ENCODE measurements around the gene BOK.
"Not testable (repeated sequence)": the region's sequence is repeated elsewhere in the genome, so short reads cannot be mapped to it uniquely, and the experiment has no call there.

BOK gene

GRCh38 chr2:241559323-241560161, 997 bp downstream of the BOK start:
- DNase-seq: no peak

- DNase-seq: no peak
These were observed 1.8 kb downstream of the BOK start for GRCh38 chr2:241560162-241560882.

GRCh38 chr2:241560883-241561474, 2.4 kb downstream of the BOK start:
- no peak for DNase-seq

GRCh38 chr2:241561832-241562231, 3.3 kb downstream of the BOK start:
- no peak for DNase-seq

GRCh38 chr2:241562269-241562891, 3.8 kb downstream of the BOK start:
- no peak for DNase-seq

- no peak for DNase-seq
These were observed 4.5 kb downstream of the BOK start for GRCh38 chr2:241563031-241563507.

- DNase-seq: no peak
These were observed 5.0 kb downstream of the BOK start for GRCh38 chr2:241563571-241563980.

GRCh38 chr2:241563981-241564595, 5.5 kb downstream of the BOK start:
- DNase-seq: no peak

GRCh38 chr2:241564596-241565410, 6.3 kb downstream of the BOK start:
- DNase-seq: no peak

GRCh38 chr2:241565411-241565810, 6.9 kb downstream of the BOK start:
- DNase-seq: no peak

- DNase-seq: not testable (repeated sequence)
These were observed 7.5 kb downstream of the BOK start for GRCh38 chr2:241566021-241566420.

- no peak for DNase-seq
These were observed 7.9 kb downstream of the BOK start for GRCh38 chr2:241566468-241566867.

GRCh38 chr2:241567266-241567665, 8.7 kb downstream of the BOK start:
- DNase-seq: not testable (repeated sequence)

- DNase-seq: no peak
These were observed 9.2 kb downstream of the BOK start for GRCh38 chr2:241567776-241568175.

GRCh38 chr2:241568726-241569125, 10.2 kb downstream of the BOK start:
- no peak for DNase-seq

GRCh38 chr2:241569831-241570281, 11.3 kb downstream of the BOK start:
- DNase-seq: no peak

GRCh38 chr2:241570961-241571581, 12.5 kb downstream of the BOK start:
- no peak for DNase-seq

- no peak for DNase-seq
These were observed 13.5 kb downstream of the BOK start for GRCh38 chr2:241571821-241572620.

- not testable (repeated sequence) for DNase-seq
These were observed 14.5 kb downstream of the BOK start for GRCh38 chr2:241572915-241573651.

GRCh38 chr2:241573741-241574140, 15.2 kb downstream of the BOK start:
- no peak for DNase-seq
